H1 (cell line): ENCODE results near the gene C22orf23. TPM values are rescaled to one million over a fixed set of nuclear protein-coding genes. Genes with fewer than 3 reads are reported as not detected.

Source experiments
- CHD7 ChIP-seq: fragments of 300-600 bp; sonication (generic); IDR thresholded peaks from 2 replicates; pipeline ENCODE4 v1.7.1; 2012; ENCODE audit warnings: low read length, moderate library complexity, mild to moderate bottlenecking, inconsistent platforms; ENCODE audit not compliant: insufficient replicate concordance
- EP300 ChIP-seq, 2 experiments: IDR thresholded peaks; 1 replicate in 1 of 2; 2 replicates in 1 of 2; pipeline ENCODE4 v1.6.1; 2011 to 2012; ENCODE audit warnings: low read depth in 2 of 2, low read length in 2 of 2, mild to moderate bottlenecking in 2 of 2, borderline replicate concordance in 1 of 2, inconsistent platforms in 1 of 2, moderate library complexity in 1 of 2
- NRF1 ChIP-seq: IDR thresholded peaks from 2 replicates; pipeline ENCODE4 v1.6.1; 2011; ENCODE audit warnings: mild to moderate bottlenecking, low read depth, low read length, improper control_type of control experiment
- POU5F1 ChIP-seq: IDR thresholded peaks from 2 replicates; pipeline ENCODE4 v1.6.1; 2011; ENCODE audit warnings: low read depth, mild to moderate bottlenecking, low read length, moderate library complexity
- RXRA ChIP-seq: IDR thresholded peaks from 2 replicates; pipeline ENCODE4 v1.6.1; 2011; ENCODE audit warnings: low read depth, mild to moderate bottlenecking, low read length, moderate library complexity; ENCODE audit not compliant: insufficient read depth
- polyA plus RNA-seq, 7 experiments: library from polyadenylated mRNA; depleted of rRNA in 3 of 7; stranded (reverse) in 5 of 7; unstranded in 2 of 7; fragments of >200 nt in 5 of 7; fragments of 200-250 nt in 2 of 7; gene quantifications; 1 replicate in 5 of 7; 2 replicates in 1 of 7; 4 replicates in 1 of 7; pipeline versions ENCODE4 v1.2.1 to v1.2.3, GENCODE V29; 2011 to 2013; ENCODE audit warnings: missing spikeins in 2 of 7, mixed read lengths in 2 of 7
- total RNA-seq: library from RNA; stranded (reverse); fragmentation: NEBNext Ultra II Directional; extraction: Animal tissue kit (Norgen Biotek cat#: 25700); gene quantifications from 2 replicates; pipeline ENCODE4 v1.2.1, GENCODE V29; 2021

C22orf23 gene
- total and polyA plus RNA-seq, 2 of the 8 experiments (the other 6 are each of a cell fraction or from before 2014, with no cell fraction given) = 0.50 to 0.54 TPM

- TF ChIP-seq CHD7 (no peak), POU5F1 (no peak), EP300 (IDR thresholded peaks at IDR 0.05; ENCODE audit: borderline replicate concordance in 1 of 2, low read depth in 2 of 2, low read length in 2 of 2) (no peak), NRF1 (no peak), RXRA (no peak)
Observed at GRCh38 chr22:37930952-37931440, 22.4 kb downstream of the C22orf23 start (continued).
